WTC11 (cell line): Measurements from ENCODE around the gene BANK1. TPM values are rescaled to one million over a fixed set of nuclear protein-coding genes. Genes with fewer than 3 reads are reported as not detected.

Experiments
- ATAC-seq: fragments of 200-7000 bp; cut with Tn5 transposase; 2 replicates; pipeline ENCODE4 v1.10.0; 2021; ENCODE audit warnings: mild to moderate bottlenecking, moderate library complexity
- CTCF ChIA-PET: fragments of 300-600 bp; sonication (Branson Sonifier 250); formaldehyde crosslinking; loops from one replicate; lab custom pipeline; 2021; ENCODE audit warnings: antibody characterized with exemption; lab: Charles Lee
- POLR2A ChIA-PET: fragments of 350-600 bp; sonication (Branson Sonifier 250); formaldehyde crosslinking; loops from one replicate; lab custom pipeline; 2021; ENCODE audit warnings: antibody characterized with exemption; lab: Charles Lee
- DNase-seq: peaks from one replicate; pipeline ENCODE4 v3.0.0; 2021; ENCODE audit warnings: low spot score
- H3K27ac Mint-ChIP-seq: 2 replicates; pipeline ENCODE4 v1.8.0; 2021; ENCODE audit warnings: mixed read lengths
- H3K27me3 Mint-ChIP-seq: 2 replicates; pipeline ENCODE4 v1.8.0; 2021; ENCODE audit warnings: low read depth, mild to moderate bottlenecking, moderate library complexity, mixed read lengths
- H3K36me3 Mint-ChIP-seq: 2 replicates; pipeline ENCODE4 v1.8.0; 2021; ENCODE audit warnings: mixed read lengths
- H3K4me1 Mint-ChIP-seq: 2 replicates; pipeline ENCODE4 v1.8.0; 2022; ENCODE audit warnings: mixed read lengths
- H3K4me3 Mint-ChIP-seq: 2 replicates; pipeline ENCODE4 v1.8.0; 2021; ENCODE audit warnings: mild to moderate bottlenecking, moderate library complexity, mixed read lengths
- H3K9me3 Mint-ChIP-seq: 2 replicates; pipeline ENCODE4 v1.8.0; 2021; ENCODE audit warnings: mixed read lengths
- ATF1 ChIP-seq: sonication (generic); formaldehyde crosslinking; IDR thresholded peaks from 2 replicates; pipeline ENCODE4 v1.8.1; 2023; ENCODE audit warnings: mild to moderate bottlenecking, moderate library complexity, missing genetic modification reagents
- CBFB ChIP-seq: sonication (generic); formaldehyde crosslinking; IDR thresholded peaks from 2 replicates; pipeline ENCODE4 v1.8.1; 2022; ENCODE audit warnings: mild to moderate bottlenecking, low read depth, missing genetic modification reagents
- GTF2I ChIP-seq: fragments of 250-450 bp; sonication (Bioruptor Pico); conservative IDR thresholded peaks from 2 replicates; pipeline ENCODE4 v1.4.0; 2021; ENCODE audit warnings: mild to moderate bottlenecking
- NR1H2 ChIP-seq: sonication (generic); formaldehyde crosslinking; IDR thresholded peaks from 2 replicates; pipeline ENCODE4 v1.9.0; 2021; ENCODE audit warnings: mild to moderate bottlenecking, moderate library complexity, missing genetic modification reagents
- NR2C2 ChIP-seq: sonication (generic); formaldehyde crosslinking; IDR thresholded peaks from 2 replicates; pipeline ENCODE4 v1.8.0; 2022; ENCODE audit warnings: mild to moderate bottlenecking, missing genetic modification reagents
- SOX15 ChIP-seq: fragments of 250-450 bp; sonication (Bioruptor Pico); IDR thresholded peaks from 2 replicates; pipeline ENCODE4 v1.9.0; 2021; ENCODE audit warnings: mild to moderate bottlenecking
- ZNF396 ChIP-seq: fragments of 250-450 bp; sonication (Bioruptor Pico); IDR thresholded peaks from 2 replicates; pipeline ENCODE4 v1.8.0; 2021; ENCODE audit warnings: mild to moderate bottlenecking, moderate library complexity, borderline replicate concordance
- ZNF423 ChIP-seq: fragments of 250-450 bp; sonication (Bioruptor Pico); IDR thresholded peaks from 2 replicates; pipeline ENCODE4 v2.1.2; 2022; ENCODE audit warnings: mild to moderate bottlenecking, moderate library complexity
- total RNA-seq: library from RNA; stranded (reverse); gene quantifications from 3 replicates; pipeline ENCODE4 v1.2.3, GENCODE V29; 2021
- TF ChIP-seq, protein P1 (sequence below): sonication (generic); formaldehyde crosslinking; IDR thresholded peaks from 2 replicates; pipeline ENCODE4 v1.8.1; 2023; ENCODE audit warnings: mild to moderate bottlenecking, missing genetic modification reagents, moderate library complexity
- TF ChIP-seq, protein P2 (sequence below): fragments of 250-450 bp; sonication (Bioruptor Pico); IDR thresholded peaks from 2 replicates; pipeline ENCODE4 v1.9.0; 2021; ENCODE audit warnings: mild to moderate bottlenecking
- TF ChIP-seq, protein P3 (sequence below): fragments of 250-450 bp; sonication (Bioruptor Pico); IDR thresholded peaks from 2 replicates; pipeline ENCODE4 v1.9.0; 2021; ENCODE audit warnings: mild to moderate bottlenecking
- TF ChIP-seq, protein P4 (sequence below): sonication (generic); formaldehyde crosslinking; IDR thresholded peaks from 2 replicates; pipeline ENCODE4 v1.8.1; 2022; ENCODE audit warnings: low read depth, mild to moderate bottlenecking, moderate library complexity, missing genetic modification reagents, borderline replicate concordance
- TF ChIP-seq, protein P5 (sequence below): fragments of 200-600 bp; IDR thresholded peaks from 2 replicates; pipeline ENCODE4 v1.8.0; 2022; ENCODE audit warnings: antibody characterized with exemption
- TF ChIP-seq, protein P6 (sequence below): sonication (generic); formaldehyde crosslinking; IDR thresholded peaks from 2 replicates; pipeline ENCODE4 v1.8.1; 2023; ENCODE audit warnings: mild to moderate bottlenecking, moderate library complexity, missing genetic modification reagents
- TF ChIP-seq, protein P7 (sequence below): sonication (generic); formaldehyde crosslinking; IDR thresholded peaks from 2 replicates; pipeline ENCODE4 v1.8.1; 2022; ENCODE audit warnings: missing genetic modification reagents, borderline replicate concordance

BANK1 gene
- total RNA-seq, 1 experiment from 2014 or later = 0.68 TPM

DNA sequence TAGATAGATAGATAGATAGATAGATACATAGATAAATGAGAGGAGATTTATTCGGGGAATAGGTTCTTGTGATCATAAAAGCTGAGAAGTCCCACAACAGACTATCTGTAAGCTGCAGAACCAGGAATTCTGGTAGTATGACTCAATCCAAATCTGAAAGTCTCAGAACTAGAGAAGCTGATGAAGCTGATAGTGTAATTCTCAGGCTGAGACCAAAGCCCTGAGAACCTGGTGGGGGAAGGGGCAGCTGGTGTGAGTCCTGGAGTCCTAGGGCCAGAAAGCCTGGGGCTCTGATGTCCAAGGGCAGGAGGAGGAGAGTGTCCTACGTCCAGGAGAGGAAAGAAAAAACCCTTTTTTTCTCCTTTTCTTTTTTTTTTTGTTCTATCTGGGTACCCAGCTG is 8.0 kb upstream of the BANK1 start (continued):
- TF ChIP-seq ZNF396 (CRISPR knock-in tag) = no peak
- no peak for TF ChIP-seq GTF2I (CRISPR knock-in tag)
- TF ChIP-seq, protein P1, sequence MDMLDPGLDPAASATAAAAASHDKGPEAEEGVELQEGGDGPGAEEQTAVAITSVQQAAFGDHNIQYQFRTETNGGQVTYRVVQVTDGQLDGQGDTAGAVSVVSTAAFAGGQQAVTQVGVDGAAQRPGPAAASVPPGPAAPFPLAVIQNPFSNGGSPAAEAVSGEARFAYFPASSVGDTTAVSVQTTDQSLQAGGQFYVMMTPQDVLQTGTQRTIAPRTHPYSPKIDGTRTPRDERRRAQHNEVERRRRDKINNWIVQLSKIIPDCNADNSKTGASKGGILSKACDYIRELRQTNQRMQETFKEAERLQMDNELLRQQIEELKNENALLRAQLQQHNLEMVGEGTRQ (CRISPR knock-in tag) = no peak
- TF ChIP-seq, protein P2, sequence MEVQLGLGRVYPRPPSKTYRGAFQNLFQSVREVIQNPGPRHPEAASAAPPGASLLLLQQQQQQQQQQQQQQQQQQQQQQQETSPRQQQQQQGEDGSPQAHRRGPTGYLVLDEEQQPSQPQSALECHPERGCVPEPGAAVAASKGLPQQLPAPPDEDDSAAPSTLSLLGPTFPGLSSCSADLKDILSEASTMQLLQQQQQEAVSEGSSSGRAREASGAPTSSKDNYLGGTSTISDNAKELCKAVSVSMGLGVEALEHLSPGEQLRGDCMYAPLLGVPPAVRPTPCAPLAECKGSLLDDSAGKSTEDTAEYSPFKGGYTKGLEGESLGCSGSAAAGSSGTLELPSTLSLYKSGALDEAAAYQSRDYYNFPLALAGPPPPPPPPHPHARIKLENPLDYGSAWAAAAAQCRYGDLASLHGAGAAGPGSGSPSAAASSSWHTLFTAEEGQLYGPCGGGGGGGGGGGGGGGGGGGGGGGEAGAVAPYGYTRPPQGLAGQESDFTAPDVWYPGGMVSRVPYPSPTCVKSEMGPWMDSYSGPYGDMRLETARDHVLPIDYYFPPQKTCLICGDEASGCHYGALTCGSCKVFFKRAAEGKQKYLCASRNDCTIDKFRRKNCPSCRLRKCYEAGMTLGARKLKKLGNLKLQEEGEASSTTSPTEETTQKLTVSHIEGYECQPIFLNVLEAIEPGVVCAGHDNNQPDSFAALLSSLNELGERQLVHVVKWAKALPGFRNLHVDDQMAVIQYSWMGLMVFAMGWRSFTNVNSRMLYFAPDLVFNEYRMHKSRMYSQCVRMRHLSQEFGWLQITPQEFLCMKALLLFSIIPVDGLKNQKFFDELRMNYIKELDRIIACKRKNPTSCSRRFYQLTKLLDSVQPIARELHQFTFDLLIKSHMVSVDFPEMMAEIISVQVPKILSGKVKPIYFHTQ (CRISPR knock-in tag) = no peak
- TF ChIP-seq, protein P3, sequence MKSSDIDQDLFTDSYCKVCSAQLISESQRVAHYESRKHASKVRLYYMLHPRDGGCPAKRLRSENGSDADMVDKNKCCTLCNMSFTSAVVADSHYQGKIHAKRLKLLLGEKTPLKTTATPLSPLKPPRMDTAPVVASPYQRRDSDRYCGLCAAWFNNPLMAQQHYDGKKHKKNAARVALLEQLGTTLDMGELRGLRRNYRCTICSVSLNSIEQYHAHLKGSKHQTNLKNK (CRISPR knock-in tag) = no peak
- TF ChIP-seq SOX15 (CRISPR knock-in tag) = no peak
- TF ChIP-seq, protein P4, sequence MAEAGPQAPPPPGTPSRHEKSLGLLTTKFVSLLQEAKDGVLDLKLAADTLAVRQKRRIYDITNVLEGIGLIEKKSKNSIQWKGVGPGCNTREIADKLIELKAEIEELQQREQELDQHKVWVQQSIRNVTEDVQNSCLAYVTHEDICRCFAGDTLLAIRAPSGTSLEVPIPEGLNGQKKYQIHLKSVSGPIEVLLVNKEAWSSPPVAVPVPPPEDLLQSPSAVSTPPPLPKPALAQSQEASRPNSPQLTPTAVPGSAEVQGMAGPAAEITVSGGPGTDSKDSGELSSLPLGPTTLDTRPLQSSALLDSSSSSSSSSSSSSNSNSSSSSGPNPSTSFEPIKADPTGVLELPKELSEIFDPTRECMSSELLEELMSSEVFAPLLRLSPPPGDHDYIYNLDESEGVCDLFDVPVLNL (CRISPR knock-in tag) = no peak
- no peak for TF ChIP-seq ATF1 (CRISPR knock-in tag)
- TF ChIP-seq, protein P5, sequence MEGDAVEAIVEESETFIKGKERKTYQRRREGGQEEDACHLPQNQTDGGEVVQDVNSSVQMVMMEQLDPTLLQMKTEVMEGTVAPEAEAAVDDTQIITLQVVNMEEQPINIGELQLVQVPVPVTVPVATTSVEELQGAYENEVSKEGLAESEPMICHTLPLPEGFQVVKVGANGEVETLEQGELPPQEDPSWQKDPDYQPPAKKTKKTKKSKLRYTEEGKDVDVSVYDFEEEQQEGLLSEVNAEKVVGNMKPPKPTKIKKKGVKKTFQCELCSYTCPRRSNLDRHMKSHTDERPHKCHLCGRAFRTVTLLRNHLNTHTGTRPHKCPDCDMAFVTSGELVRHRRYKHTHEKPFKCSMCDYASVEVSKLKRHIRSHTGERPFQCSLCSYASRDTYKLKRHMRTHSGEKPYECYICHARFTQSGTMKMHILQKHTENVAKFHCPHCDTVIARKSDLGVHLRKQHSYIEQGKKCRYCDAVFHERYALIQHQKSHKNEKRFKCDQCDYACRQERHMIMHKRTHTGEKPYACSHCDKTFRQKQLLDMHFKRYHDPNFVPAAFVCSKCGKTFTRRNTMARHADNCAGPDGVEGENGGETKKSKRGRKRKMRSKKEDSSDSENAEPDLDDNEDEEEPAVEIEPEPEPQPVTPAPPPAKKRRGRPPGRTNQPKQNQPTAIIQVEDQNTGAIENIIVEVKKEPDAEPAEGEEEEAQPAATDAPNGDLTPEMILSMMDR = no peak
- TF ChIP-seq, protein P6, sequence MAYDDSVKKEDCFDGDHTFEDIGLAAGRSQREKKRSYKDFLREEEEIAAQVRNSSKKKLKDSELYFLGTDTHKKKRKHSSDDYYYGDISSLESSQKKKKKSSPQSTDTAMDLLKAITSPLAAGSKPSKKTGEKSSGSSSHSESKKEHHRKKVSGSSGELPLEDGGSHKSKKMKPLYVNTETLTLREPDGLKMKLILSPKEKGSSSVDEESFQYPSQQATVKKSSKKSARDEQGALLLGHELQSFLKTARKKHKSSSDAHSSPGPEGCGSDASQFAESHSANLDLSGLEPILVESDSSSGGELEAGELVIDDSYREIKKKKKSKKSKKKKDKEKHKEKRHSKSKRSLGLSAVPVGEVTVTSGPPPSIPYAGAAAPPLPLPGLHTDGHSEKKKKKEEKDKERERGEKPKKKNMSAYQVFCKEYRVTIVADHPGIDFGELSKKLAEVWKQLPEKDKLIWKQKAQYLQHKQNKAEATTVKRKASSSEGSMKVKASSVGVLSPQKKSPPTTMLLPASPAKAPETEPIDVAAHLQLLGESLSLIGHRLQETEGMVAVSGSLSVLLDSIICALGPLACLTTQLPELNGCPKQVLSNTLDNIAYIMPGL = no peak
- TF ChIP-seq CBFB = no peak
- TF ChIP-seq, protein P7, sequence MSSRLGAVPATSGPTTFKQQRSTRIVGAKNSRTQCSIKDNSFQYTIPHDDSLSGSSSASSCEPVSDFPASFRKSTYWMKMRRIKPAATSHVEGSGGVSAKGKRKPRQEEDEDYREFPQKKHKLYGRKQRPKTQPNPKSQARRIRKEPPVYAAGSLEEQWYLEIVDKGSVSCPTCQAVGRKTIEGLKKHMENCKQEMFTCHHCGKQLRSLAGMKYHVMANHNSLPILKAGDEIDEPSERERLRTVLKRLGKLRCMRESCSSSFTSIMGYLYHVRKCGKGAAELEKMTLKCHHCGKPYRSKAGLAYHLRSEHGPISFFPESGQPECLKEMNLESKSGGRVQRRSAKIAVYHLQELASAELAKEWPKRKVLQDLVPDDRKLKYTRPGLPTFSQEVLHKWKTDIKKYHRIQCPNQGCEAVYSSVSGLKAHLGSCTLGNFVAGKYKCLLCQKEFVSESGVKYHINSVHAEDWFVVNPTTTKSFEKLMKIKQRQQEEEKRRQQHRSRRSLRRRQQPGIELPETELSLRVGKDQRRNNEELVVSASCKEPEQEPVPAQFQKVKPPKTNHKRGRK (CRISPR knock-in tag) = no peak
- no peak for TF ChIP-seq NR1H2 (CRISPR knock-in tag)

DNA sequence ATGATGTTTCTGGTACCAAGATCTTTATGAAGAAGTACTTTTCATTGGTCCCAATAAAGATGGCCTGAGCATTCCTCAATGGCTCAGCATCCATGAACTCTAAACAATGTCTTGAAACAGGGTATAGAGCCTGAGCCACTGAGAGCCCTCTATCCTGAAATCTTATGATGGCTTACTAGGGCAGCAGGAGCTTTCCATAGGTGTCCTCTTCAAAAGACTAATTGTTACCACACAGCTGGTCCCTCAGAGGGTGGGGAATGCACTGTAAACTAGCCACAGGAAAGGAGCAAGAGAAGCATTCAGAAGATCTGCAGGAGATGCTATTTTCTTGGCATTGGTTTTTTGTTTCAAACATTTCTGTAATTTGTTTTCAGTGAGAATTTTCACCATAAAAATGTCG is 5.6 kb upstream of the BANK1 start:
- H3K27ac Mint-ChIP-seq = no peak overlapping the region
- H3K36me3 Mint-ChIP-seq = peaks cover 8% of the 10 kb centered on the region
- H3K9me3 Mint-ChIP-seq = peaks cover 11% of the 10 kb centered on the region
- H3K27me3 Mint-ChIP-seq = peaks cover 3% of the 10 kb centered on the region; the same call in 1 of the 2 replicates
- H3K4me3 Mint-ChIP-seq = no peak overlapping the region
- peaks cover 13% of the 10 kb centered on the region for H3K4me1 Mint-ChIP-seq
- no peak for TF ChIP-seq NR1H2 (CRISPR knock-in tag)
- no peak for TF ChIP-seq NR2C2 (CRISPR knock-in tag)
- TF ChIP-seq ZNF423 (CRISPR knock-in tag) = peak; percentile 32; the same call in 1 of the 2 replicates
- ATAC-seq = peak; percentile 51
- ChIA-PET CTCF (interaction anchor here (1.2 kb wide), 1 partner anchor 646 kb away, joined by 5 read pairs; no protein-coding TSS in a partner anchor), POLR2A (no interaction called here)
- no peak for DNase-seq
